Activated CD4-positive, alpha-beta memory T cell treated with anti-CD3 and anti-CD28 coated beads, Interleukin-2, amount 10 ng/mL, durations not matched to agents 7 days and 5 days (primary cell): Measurements from ENCODE around the gene HOMER2. TPM values are rescaled to one million over a fixed set of nuclear protein-coding genes. Genes with fewer than 3 reads are reported as not detected.

Experiments
- CTCF ChIA-PET: fragments of 350-600 bp; sonication (Branson Sonifier 250); formaldehyde crosslinking; loops from one replicate; lab custom pipeline; 2021; ENCODE audit warnings: antibody characterized with exemption, inconsistent platforms; lab: Charles Lee
- POLR2A ChIA-PET: fragments of 350-600 bp; sonication (Branson Sonifier 250); formaldehyde crosslinking; loops from one replicate; lab custom pipeline; 2021; ENCODE audit warnings: antibody characterized with exemption; lab: Charles Lee
- DNase-seq: peaks from one replicate; pipeline ENCODE4 v3.0.0-alpha.2; 2020
- H3K27ac Mint-ChIP-seq: one replicate; pipeline ENCODE4 v1.8.0; 2021; ENCODE audit warnings: mild to moderate bottlenecking, mixed read lengths
- H3K27me3 Mint-ChIP-seq: one replicate; pipeline ENCODE4 v1.8.0; 2021; ENCODE audit warnings: mixed read lengths
- H3K36me3 Mint-ChIP-seq: one replicate; pipeline ENCODE4 v1.8.0; 2021; ENCODE audit warnings: low read depth, mixed read lengths
- H3K4me1 Mint-ChIP-seq: one replicate; pipeline ENCODE4 v1.8.0; 2021; ENCODE audit warnings: mixed read lengths
- H3K4me3 Mint-ChIP-seq: one replicate; pipeline ENCODE4 v1.8.0; 2021; ENCODE audit warnings: mild to moderate bottlenecking, mixed read lengths
- H3K9me3 Mint-ChIP-seq: one replicate; pipeline ENCODE4 v1.8.0; 2021; ENCODE audit warnings: mixed read lengths
- total RNA-seq, 2 experiments: library from RNA; stranded (reverse); gene quantifications; one replicate each; pipeline ENCODE4 v1.2.3, GENCODE V29; 2021

Gene HOMER2
- total RNA-seq, 2 experiments from 2014 or later, result 20.0 to 26.0 TPM

- Mint-ChIP-seq H3K36me3 (no peaks in the 10 kb centered on the region), H3K9me3 (no peaks in the 10 kb centered on the region), H3K27ac (no peak overlapping the region), H3K4me1 (peaks cover 1% of the 10 kb centered on the region), H3K27me3 (no peaks in the 10 kb centered on the region), H3K4me3 (no peak overlapping the region)
- CTCF ChIA-PET, result no interaction called here
- POLR2A ChIA-PET, result no interaction called here
- DNase-seq, result peak; percentile 8
These were observed 97.0 kb downstream of the HOMER2 start for GRCh38 chr15:82855286-82856100.

DNA sequence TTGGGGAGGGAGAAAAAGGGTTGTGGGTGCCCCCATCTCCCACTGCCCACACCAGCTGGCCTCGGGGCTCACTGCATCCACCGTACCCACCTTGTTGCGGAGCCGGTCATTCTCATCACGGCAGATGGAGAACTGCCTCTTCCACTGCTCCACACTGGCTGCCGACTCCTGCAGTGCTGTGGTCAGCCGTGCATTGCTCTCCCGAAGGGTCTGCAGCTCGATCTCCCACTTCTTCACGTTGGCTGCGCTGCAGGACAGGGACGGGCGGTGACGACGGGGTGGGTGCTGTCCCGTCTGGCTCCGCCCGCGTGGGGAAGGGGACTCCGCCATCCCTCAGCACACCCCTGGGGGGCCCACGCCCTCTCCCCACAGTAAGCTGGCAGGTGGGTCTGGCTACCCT is 98.0 kb downstream of the HOMER2 start:
- ChIA-PET CTCF (no interaction called here), POLR2A (no interaction called here)
- Mint-ChIP-seq H3K27ac (no peak overlapping the region), H3K9me3 (no peaks in the 10 kb centered on the region), H3K4me1 (peaks cover 6% of the 10 kb centered on the region), H3K4me3 (no peak overlapping the region), H3K36me3 (peaks cover under 1% of the 10 kb centered on the region), H3K27me3 (no peaks in the 10 kb centered on the region)
- peak; percentile 9 for DNase-seq

DNA sequence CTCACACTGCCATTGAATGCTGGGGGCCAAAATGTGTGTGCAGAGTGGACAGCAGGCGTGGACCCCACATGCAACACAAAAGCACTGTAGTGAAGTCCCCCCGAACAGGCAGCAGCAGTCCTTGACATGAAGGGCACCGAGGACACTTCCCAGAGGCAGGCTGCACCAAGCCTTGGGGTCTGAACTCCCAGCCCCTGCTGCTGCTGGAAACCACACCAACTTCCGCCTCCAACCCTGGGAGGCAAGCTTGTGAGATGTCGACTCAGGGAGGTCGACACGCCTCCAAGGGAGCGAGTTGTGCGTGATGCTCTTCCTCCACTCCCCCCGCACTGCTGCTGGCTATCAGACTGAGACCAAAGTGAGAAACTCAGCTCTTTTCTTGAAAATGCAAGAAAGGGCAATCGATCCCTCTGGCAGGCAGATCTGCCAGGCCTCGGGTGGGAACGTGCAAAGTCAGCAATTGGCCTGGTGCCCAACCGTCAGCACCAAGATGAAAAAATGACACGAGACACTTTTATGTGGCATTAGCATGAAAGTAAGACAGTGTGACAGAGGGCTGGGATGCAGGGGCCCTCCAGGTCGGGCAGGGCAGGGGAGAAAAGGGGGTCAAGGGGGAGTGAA is 99.5 kb downstream of the HOMER2 start:
- peak; percentile 4 for DNase-seq
- POLR2A ChIA-PET, result no interaction called here

DNA sequence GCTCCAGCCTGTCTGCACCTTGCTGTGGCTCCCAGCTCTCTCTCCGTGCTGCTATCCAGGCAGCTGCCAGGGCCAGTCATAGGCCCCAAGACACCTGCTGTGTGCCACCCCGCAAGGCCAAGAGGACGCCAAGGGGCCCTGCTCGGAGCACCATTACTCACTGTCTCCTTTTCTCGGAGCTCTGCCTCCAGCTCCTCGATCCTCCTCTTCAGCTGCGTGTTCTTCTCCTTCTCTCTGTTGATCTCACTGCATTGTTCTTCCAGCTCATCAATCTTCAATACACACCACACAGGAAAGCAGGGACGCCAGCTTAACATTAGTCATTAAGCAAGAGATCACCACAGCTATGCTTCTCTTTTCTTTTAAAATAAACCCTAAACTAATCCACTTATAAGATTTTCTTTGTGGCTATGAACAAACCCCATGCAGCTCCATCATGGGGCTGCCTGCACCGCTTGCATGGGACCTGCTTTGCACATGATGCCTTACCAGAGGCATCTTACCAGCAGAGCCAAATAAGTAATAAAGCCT is 100.5 kb downstream of the HOMER2 start:
- peak; percentile 5 for DNase-seq
- ChIA-PET POLR2A (interaction anchor here (1.2 kb wide), 1 partner anchor 148 kb away, joined by 3 read pairs; no protein-coding TSS in a partner anchor), CTCF (interaction anchor here (1.2 to 6.2 kb wide), 3 partner anchors 134 to 151 kb away, joined by 3 to 61 read pairs (median 18); partner anchors contain the start of gene RAMAC)
- Mint-ChIP-seq H3K27ac (no peak overlapping the region), H3K9me3 (no peaks in the 10 kb centered on the region), H3K4me1 (peaks cover 7% of the 10 kb centered on the region), H3K36me3 (peaks cover 4% of the 10 kb centered on the region), H3K27me3 (peaks cover 1% of the 10 kb centered on the region), H3K4me3 (no peak overlapping the region)

More for the DNA sequence above, 99.5 kb downstream of the HOMER2 start:
- CTCF ChIA-PET, result no interaction called here
- Mint-ChIP-seq H3K27me3 (no peaks in the 10 kb centered on the region), H3K9me3 (no peaks in the 10 kb centered on the region), H3K36me3 (peaks cover 4% of the 10 kb centered on the region), H3K4me3 (no peak overlapping the region), H3K4me1 (peaks cover 7% of the 10 kb centered on the region), H3K27ac (no peak overlapping the region)

GRCh38 chr15:82851306-82851850 is 101.1 kb downstream of the HOMER2 start:
- peaks cover 4% of the 10 kb centered on the region for H3K36me3 Mint-ChIP-seq
- H3K27ac Mint-ChIP-seq, result no peak overlapping the region
- ChIA-PET CTCF (interaction anchor here (0.8 to 6.2 kb wide), 5 partner anchors 131 to 159 kb away, joined by 3 to 61 read pairs (median 3); partner anchors contain the start of gene RAMAC), POLR2A (interaction anchor here (0.7 to 1.2 kb wide), 2 partner anchors 139 to 149 kb away, joined by 3 read pairs; no protein-coding TSS in a partner anchor)
- H3K4me3 Mint-ChIP-seq, result no peak overlapping the region
- peaks cover 1% of the 10 kb centered on the region for H3K27me3 Mint-ChIP-seq
- H3K4me1 Mint-ChIP-seq, result peaks cover 7% of the 10 kb centered on the region
- peak; percentile 6 for DNase-seq
- H3K9me3 Mint-ChIP-seq, result no peaks in the 10 kb centered on the region

GRCh38 chr15:82850731-82851130 is 101.8 kb downstream of the HOMER2 start:
- Mint-ChIP-seq H3K9me3 (no peaks in the 10 kb centered on the region), H3K36me3 (peaks cover 4% of the 10 kb centered on the region), H3K27me3 (peaks cover 1% of the 10 kb centered on the region), H3K4me3 (no peak overlapping the region), H3K4me1 (peaks cover 6% of the 10 kb centered on the region), H3K27ac (no peak overlapping the region)
- no peak for DNase-seq
- POLR2A ChIA-PET, result interaction anchor here (0.7 kb wide), 2 partner anchors 140 to 151 kb away, joined by 3 read pairs; no protein-coding TSS in a partner anchor
- CTCF ChIA-PET, result interaction anchor here (0.8 to 6.2 kb wide), 6 partner anchors 10 to 160 kb away, joined by 3 to 61 read pairs (median 5); no protein-coding TSS in a partner anchor

DNA sequence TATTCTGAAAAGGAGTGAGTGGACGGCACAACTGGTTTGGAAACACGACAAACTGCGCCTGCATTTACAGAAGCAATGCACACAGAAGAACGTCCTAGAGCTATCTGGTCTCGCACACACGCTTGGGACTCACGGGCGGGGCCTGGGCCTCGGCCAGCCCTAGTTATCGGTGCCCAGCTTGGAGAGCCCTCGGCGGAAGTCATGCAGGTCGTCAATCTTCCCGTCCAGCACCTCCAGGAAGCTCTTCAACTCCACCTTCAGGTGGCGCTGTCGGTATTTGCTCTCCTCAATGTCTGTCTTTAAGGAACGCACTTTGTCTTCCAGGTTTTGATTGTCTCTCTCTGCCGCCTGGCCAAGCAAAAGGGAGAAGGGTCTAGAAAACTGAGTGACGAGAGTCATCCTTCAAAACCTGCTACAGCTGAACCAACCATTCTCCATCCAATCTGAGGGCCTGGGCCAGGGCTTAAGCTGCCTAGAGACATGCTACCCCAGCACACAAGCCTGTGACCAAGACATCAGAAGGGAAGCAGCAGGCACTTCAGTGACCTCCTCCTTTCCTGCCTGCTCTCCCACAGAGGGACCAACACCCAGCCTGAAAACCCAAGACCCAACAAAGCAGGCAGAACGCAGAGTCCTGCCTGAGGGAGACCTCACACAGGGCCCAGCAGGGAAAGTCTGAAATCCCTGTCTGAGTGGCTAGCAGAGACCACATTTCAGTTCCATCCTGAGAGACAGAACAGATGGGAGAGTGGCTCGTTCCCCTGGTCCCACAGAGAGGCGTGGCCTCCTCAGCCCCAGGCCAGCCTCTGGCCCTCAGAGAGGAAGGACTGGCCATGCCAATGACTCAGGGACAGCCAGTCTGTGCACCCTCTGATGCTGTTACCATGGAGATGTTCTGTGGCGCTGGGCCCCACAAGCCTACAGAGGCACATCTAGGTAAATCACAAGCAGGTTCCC is 102.7 kb downstream of the HOMER2 start:
- peak; percentile 58 for DNase-seq
- Mint-ChIP-seq H3K9me3 (no peaks in the 10 kb centered on the region), H3K36me3 (peaks cover 4% of the 10 kb centered on the region), H3K27me3 (peaks cover 5% of the 10 kb centered on the region), H3K4me1 (peaks cover 6% of the 10 kb centered on the region), H3K4me3 (no peak overlapping the region), H3K27ac (no peak overlapping the region)
- ChIA-PET POLR2A (interaction anchor here (0.6 to 1.2 kb wide), 5 partner anchors 17 to 151 kb away, joined by 3 to 4 read pairs (median 3); partner anchors contain the start of gene RAMAC), CTCF (interaction anchor here (0.8 to 6.2 kb wide), 18 partner anchors 11 to 310 kb away, joined by 3 to 61 read pairs (median 4); partner anchors contain the start of genes RAMAC and RPS17)

DNA sequence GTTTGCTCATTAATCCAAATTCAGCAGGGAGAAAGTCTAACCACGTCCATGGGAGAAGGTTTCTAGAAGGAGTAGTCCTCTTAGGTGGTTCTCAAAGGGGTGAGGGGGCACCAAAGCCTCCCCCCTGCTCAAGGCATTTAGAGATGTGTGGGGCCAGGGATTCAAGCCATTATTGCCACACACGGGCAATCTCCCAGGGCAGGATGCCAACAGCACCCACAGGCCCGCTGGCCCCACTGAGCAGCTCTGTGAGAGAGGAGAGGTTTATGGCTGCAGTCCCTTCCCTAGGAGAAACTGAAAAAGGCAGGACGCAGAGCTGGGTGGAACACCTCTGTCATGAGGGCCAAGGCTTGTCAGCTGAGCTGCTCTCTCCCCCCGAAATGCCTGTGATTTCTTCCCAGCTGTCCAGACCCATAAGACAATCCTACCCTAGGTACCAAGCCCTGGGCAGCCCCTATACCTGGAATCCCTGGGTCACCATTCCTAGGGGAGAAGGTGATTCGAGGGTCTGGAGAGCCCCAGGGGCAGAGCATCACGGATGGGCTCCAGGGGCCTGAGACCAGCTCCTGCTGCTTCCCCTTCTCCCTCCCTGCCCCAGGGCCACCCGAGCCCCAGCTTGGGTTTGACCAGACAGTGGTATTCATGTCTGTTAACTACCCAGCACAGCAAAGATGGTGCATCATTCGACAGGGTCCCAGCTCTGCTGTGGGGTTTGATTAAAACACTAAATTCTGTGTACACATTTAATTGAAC is 104.1 kb downstream of the HOMER2 start:
- no peak overlapping the region for H3K4me3 Mint-ChIP-seq
- POLR2A ChIA-PET, result interaction anchor here (1.2 kb wide), 2 partner anchors 137 to 152 kb away, joined by 4 read pairs; partner anchors contain the start of gene RAMAC
- H3K4me1 Mint-ChIP-seq, result peaks cover 6% of the 10 kb centered on the region
- H3K27ac Mint-ChIP-seq, result no peak overlapping the region
- peaks cover 8% of the 10 kb centered on the region for H3K27me3 Mint-ChIP-seq
- H3K36me3 Mint-ChIP-seq, result peaks cover 9% of the 10 kb centered on the region
- DNase-seq, result no peak
- no peaks in the 10 kb centered on the region for H3K9me3 Mint-ChIP-seq
- CTCF ChIA-PET, result interaction anchor here (1.3 to 6.2 kb wide), 5 partner anchors 16 to 155 kb away, joined by 3 to 61 read pairs (median 15); partner anchors contain the start of gene RAMAC

DNA sequence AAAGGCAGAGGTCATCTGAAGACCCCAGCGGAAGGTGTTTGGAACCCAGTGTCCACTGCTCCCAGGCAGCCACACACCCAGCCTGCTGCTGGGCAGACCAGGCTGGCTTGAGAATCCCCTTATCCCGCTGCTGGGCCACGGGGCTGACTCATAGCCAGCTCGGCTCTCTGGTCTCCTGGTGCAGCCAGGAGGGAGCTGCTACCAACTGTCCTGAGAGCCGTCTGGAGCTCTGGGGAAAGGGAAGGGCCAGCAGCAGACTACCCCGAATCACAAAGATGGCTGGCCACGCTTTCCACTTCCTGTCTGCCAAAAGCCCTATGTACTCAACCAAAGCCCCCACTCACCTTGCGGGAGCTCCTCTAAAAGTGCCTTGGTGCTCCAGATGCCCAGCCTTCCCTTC is 104.8 kb downstream of the HOMER2 start:
- Mint-ChIP-seq H3K27ac (no peak overlapping the region), H3K36me3 (peaks cover 11% of the 10 kb centered on the region), H3K4me3 (no peak overlapping the region), H3K4me1 (peaks cover 6% of the 10 kb centered on the region), H3K27me3 (peaks cover 8% of the 10 kb centered on the region), H3K9me3 (no peaks in the 10 kb centered on the region)
- CTCF ChIA-PET, result interaction anchor here (6.2 kb wide), 1 partner anchor 152 kb away, joined by 61 read pairs; no protein-coding TSS in a partner anchor
- DNase-seq, result no peak
- POLR2A ChIA-PET, result no interaction called here

GRCh38 chr15:82846621-82847020 is 105.9 kb downstream of the HOMER2 start:
- H3K36me3 Mint-ChIP-seq, result peaks cover 15% of the 10 kb centered on the region
- CTCF ChIA-PET, result interaction anchor here (6.2 kb wide), 1 partner anchor 153 kb away, joined by 61 read pairs; no protein-coding TSS in a partner anchor
- no peaks in the 10 kb centered on the region for H3K9me3 Mint-ChIP-seq
- H3K4me3 Mint-ChIP-seq, result no peak overlapping the region
- peaks cover 6% of the 10 kb centered on the region for H3K4me1 Mint-ChIP-seq
- POLR2A ChIA-PET, result interaction anchor here (1.4 kb wide), 1 partner anchor 96 kb away, joined by 3 read pairs; no protein-coding TSS in a partner anchor
- no peak for DNase-seq
- no peak overlapping the region for H3K27ac Mint-ChIP-seq
- peaks cover 10% of the 10 kb centered on the region for H3K27me3 Mint-ChIP-seq

DNA sequence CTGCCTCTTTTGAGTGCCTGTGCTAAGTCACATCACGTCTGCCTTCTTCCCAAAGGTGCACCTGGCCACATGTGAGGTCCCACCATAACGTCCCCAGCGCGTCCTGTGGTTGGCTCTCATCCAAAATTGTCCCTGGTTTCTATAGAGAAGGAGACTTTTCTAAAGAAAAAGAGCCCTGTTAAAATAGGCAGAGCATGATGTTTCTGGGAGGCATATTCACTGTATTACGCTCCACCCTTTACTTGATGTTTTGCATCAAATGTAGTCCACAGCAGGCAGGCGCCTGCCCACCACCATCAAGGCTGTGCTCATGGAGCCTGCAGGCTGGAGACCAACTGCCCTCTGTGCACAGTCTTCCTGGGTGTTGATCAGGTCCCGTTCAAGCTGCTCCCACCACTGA is 106.8 kb downstream of the HOMER2 start:
- no peak for DNase-seq
- H3K36me3 Mint-ChIP-seq, result peaks cover 15% of the 10 kb centered on the region

More for the DNA sequence above, 106.8 kb downstream of the HOMER2 start:
- POLR2A ChIA-PET, result interaction anchor here (1.4 kb wide), 1 partner anchor 95 kb away, joined by 3 read pairs; no protein-coding TSS in a partner anchor
- Mint-ChIP-seq H3K9me3 (no peaks in the 10 kb centered on the region), H3K27me3 (peaks cover 11% of the 10 kb centered on the region), H3K27ac (no peak overlapping the region), H3K4me3 (no peak overlapping the region), H3K4me1 (peaks cover 6% of the 10 kb centered on the region)
- CTCF ChIA-PET, result interaction anchor here (1.0 kb wide), 2 partner anchors 13 to 154 kb away, joined by 3 read pairs; no protein-coding TSS in a partner anchor
